HepG2 (cell line): ENCODE data around the gene HEPN1. TPM values are rescaled to one million over a fixed set of nuclear protein-coding genes. Genes with fewer than 3 reads are reported as not detected.
A peak's percentile ranks its signal among the peaks of the same experiment; 100 is the strongest.

Source experiments
- ATAC-seq: fragments of 200-7000 bp; cut with Tn5 transposase; 3 replicates; pipeline ENCODE4 v1.9.1; 2020; ENCODE audit warnings: mild to moderate bottlenecking, moderate library complexity
- BruUV-seq: library from RNA; stranded (reverse); fragments of 400-500 nt; replicated peaks from 2 replicates; lab custom pipeline; 2021; lab: Mats Ljungman, UMichigan
- CTCF ChIA-PET: fragments of 300-600 bp; formaldehyde crosslinking; extraction: SDS; loops from one replicate; lab custom pipeline; 2021; ENCODE audit warnings: low total read pairs, inconsistent platforms, low intra/inter-chr PET ratio; lab: Yijun Ruan, JAX
- POLR2A ChIA-PET: fragments of 350-600 bp; sonication (Branson Sonifier 250); formaldehyde crosslinking; loops from one replicate; lab custom pipeline; 2020; ENCODE audit warnings: antibody characterized with exemption, inconsistent platforms; lab: Yijun Ruan, JAX
- DNase-seq: peaks from one replicate; pipeline ENCODE4 v3.0.0-alpha.2; 2015; ENCODE audit warnings: low spot score
- FAIRE-seq: peaks from 3 replicates; lab custom pipeline; 2011; peaks lifted over from hg19 to GRCh38; lab: Jason Lieb, UNC
- H2AFZ ChIP-seq: one replicate; pipeline ENCODE4 v1.6.1; 2011; ENCODE audit warnings: low read length, inconsistent platforms
- H3K27ac ChIP-seq: fragments of 300-600 bp; 3 replicates; pipeline ENCODE4 v1.8.0; 2011; ENCODE audit warnings: mixed run types, mild to moderate bottlenecking, mixed read lengths, low read length, inconsistent platforms; ENCODE audit not compliant: insufficient read depth; ENCODE audit errors: extremely low read length
- H3K27me3 ChIP-seq, 2 experiments: fragments of 200-600 bp in 1 of 2; 2 replicates in 1 of 2; 3 replicates in 1 of 2; pipeline versions ENCODE4 v1.6.0 to v1.8.0; 2011; ENCODE audit warnings: low read length in 2 of 2, mild to moderate bottlenecking in 2 of 2, moderate library complexity in 2 of 2, inconsistent platforms in 1 of 2; ENCODE audit not compliant: insufficient read depth in 2 of 2, control insufficient read depth in 1 of 2
- H3K36me3 ChIP-seq, 2 experiments: fragments of 200-600 bp in 1 of 2; replicated peaks in 1 of 2; 2 replicates in 1 of 2; 3 replicates in 1 of 2; pipeline versions ENCODE4 v1.5.1 to v1.8.0; 2011; ENCODE audit warnings: low read length in 2 of 2, inconsistent platforms in 1 of 2; ENCODE audit not compliant: insufficient read depth in 2 of 2, control insufficient read depth in 1 of 2
- H3K4me1 ChIP-seq: 2 replicates; pipeline ENCODE4 v1.5.1; 2012; ENCODE audit warnings: low read length, inconsistent platforms; ENCODE audit not compliant: insufficient read depth
- H3K4me2 ChIP-seq: 2 replicates; pipeline ENCODE4 v1.6.0; 2011; ENCODE audit warnings: low read depth, low read length, inconsistent platforms
- H3K4me3 ChIP-seq, 3 experiments: fragments of 200-600 bp in 1 of 3; sonication (generic), shearing (Covaris generic) in 1 of 3; replicated peaks in 1 of 3; 2 replicates each; pipeline ENCODE4 v1.5.1; 2011 to 2016; ENCODE audit warnings: low read length in 3 of 3, inconsistent platforms in 2 of 3, low read depth in 2 of 3, mild to moderate bottlenecking in 2 of 3, control low read depth in 1 of 3, mixed read lengths in 1 of 3; ENCODE audit not compliant: insufficient read depth in 1 of 3
- H3K79me2 ChIP-seq: one replicate; pipeline ENCODE4 v1.6.1; 2011; ENCODE audit warnings: low read length, inconsistent platforms; ENCODE audit not compliant: insufficient read depth
- H3K9ac ChIP-seq: 2 replicates; pipeline ENCODE4 v1.6.0; 2011; ENCODE audit warnings: mild to moderate bottlenecking, low read depth, low read length, inconsistent platforms; ENCODE audit not compliant: insufficient read depth
- H3K9me3 ChIP-seq: 2 replicates; pipeline ENCODE4 v1.5.1; 2012; ENCODE audit warnings: mild to moderate bottlenecking, low read length
- H4K20me1 ChIP-seq: 2 replicates; pipeline ENCODE4 v1.6.0; 2011; ENCODE audit warnings: inconsistent platforms, mild to moderate bottlenecking, low read length, moderate library complexity; ENCODE audit not compliant: insufficient read depth
- AGO2 ChIP-seq: fragments of 200-400 bp; formaldehyde crosslinking; optimal IDR thresholded peaks from 2 replicates; pipeline ENCODE3; 2017; ENCODE audit warnings: mild to moderate bottlenecking, low read depth, low read length, moderate library complexity
- BCLAF1 ChIP-seq: fragments of 450-650 bp; IDR thresholded peaks from 2 replicates; pipeline ENCODE4 v1.6.1; 2017; ENCODE audit warnings: mild to moderate bottlenecking
- CENPBD1 ChIP-seq: sonication (generic); formaldehyde crosslinking; IDR thresholded peaks from 2 replicates; pipeline ENCODE4 v1.8.0; 2022; ENCODE audit warnings: missing genetic modification reagents, low read depth, mild to moderate bottlenecking, borderline replicate concordance
- DRAP1 ChIP-seq: IDR thresholded peaks from 2 replicates; pipeline ENCODE4 v1.6.1; 2016; ENCODE audit warnings: missing genetic modification reagents, missing compliant biosample characterization
- ERF ChIP-seq: IDR thresholded peaks from 2 replicates; pipeline ENCODE4 v1.6.1; 2018; ENCODE audit warnings: missing biosample characterization, missing genetic modification reagents
- RFXAP ChIP-seq: sonication (generic); formaldehyde crosslinking; IDR thresholded peaks from 2 replicates; pipeline ENCODE4 v1.4.0; 2020; ENCODE audit warnings: missing genetic modification reagents, borderline replicate concordance
- TRIM24 ChIP-seq: sonication (generic); formaldehyde crosslinking; IDR thresholded peaks from 2 replicates; pipeline ENCODE4 v1.8.0; 2022; ENCODE audit warnings: mild to moderate bottlenecking, missing genetic modification reagents
- ZGPAT ChIP-seq: IDR thresholded peaks from 2 replicates; pipeline ENCODE4 v1.6.1; 2016; ENCODE audit warnings: mild to moderate bottlenecking
- ZNF256 ChIP-seq: sonication (generic); formaldehyde crosslinking; conservative IDR thresholded peaks from 2 replicates; pipeline ENCODE4 v1.4.0; 2020; ENCODE audit warnings: missing genetic modification reagents
- ZNF280B ChIP-seq: sonication (generic); formaldehyde crosslinking; IDR thresholded peaks from 2 replicates; pipeline ENCODE4 v1.5.0; 2020; ENCODE audit warnings: missing genetic modification reagents, mild to moderate bottlenecking, borderline replicate concordance
- ZNF292 ChIP-seq: sonication (generic); formaldehyde crosslinking; IDR thresholded peaks from 2 replicates; pipeline ENCODE4 v1.8.1; 2022; ENCODE audit warnings: mild to moderate bottlenecking, low read depth, missing genetic modification reagents, borderline replicate concordance
- WGBS: methylation state at CpG from one replicate; pipeline ENCODE4 v1.1.6; 2017; ENCODE audit warnings: low lambda C conversion rate; 5-methylcytosine and 5-hydroxymethylcytosine counted together
- in situ Hi-C: cut with HindIII; loops from 2 replicates; pipeline ENCODE4 v1.10.0; 2017; ENCODE audit warnings: low pct_unique_long_range_greater_than_20kb; ENCODE audit not compliant: extremely low pct_ligation_motif_present
- intact Hi-C: fragments of 100-400 bp; cut with micrococcal nuclease; formaldehyde crosslinking; loops from one replicate; pipeline ENCODE4 v1.10.0; 2022; ENCODE audit not compliant: unreplicated experiment
- polyA plus RNA-seq, 8 experiments: library from polyadenylated mRNA; depleted of rRNA in 3 of 8; stranded (reverse) in 7 of 8; unstranded in 1 of 8; fragments of >200 nt; fragmentation: Illumina TruSeq in 4 of 8; extraction: Trizol in 4 of 8; gene quantifications; 2 replicates each; pipeline versions ENCODE4 v1.2.1 to v1.2.3, GENCODE V29; 2011 to 2016; ENCODE audit warnings: low read depth in 4 of 8, missing spikeins in 1 of 8, mixed read lengths in 1 of 8; ENCODE audit not compliant: insufficient read depth in 1 of 8
- total RNA-seq, 5 experiments: library from RNA; depleted of rRNA; stranded (reverse); fragments of >200 nt; fragmentation: Illumina TruSeq; extraction: Trizol; gene quantifications; 2 replicates each; pipeline ENCODE4 v1.2.3, GENCODE V29; 2016; ENCODE audit warnings: low read depth in 1 of 5

HEPN1 gene
- total and polyA plus RNA-seq, 2 of the 13 experiments (the other 11 are each of a cell fraction or from before 2014, with no cell fraction given), result not detected

GRCh38 chr11:124893781-124894401 lies 25.2 kb upstream of the HEPN1 start (continued):
- no peak for TF ChIP-seq CENPBD1
- no peak for TF ChIP-seq ZGPAT (CRISPR knock-in tag)
- no peak for TF ChIP-seq ZNF280B (CRISPR knock-in tag)
- no peak for TF ChIP-seq ERF (CRISPR knock-in tag)
- TF ChIP-seq TRIM24, result no peak

- POLR2A ChIA-PET, result no interaction called here
- intact Hi-C loops, result no loop called here
- CTCF ChIA-PET, result no interaction called here
- peaks cover 0 to 48% of the 10 kb centered on the region in 2 experiments; a peak in 4 of 5 replicates for H3K27me3 ChIP-seq
- TF ChIP-seq ZNF256 (CRISPR knock-in tag), result no peak
- no peak for TF ChIP-seq ZNF292 (CRISPR knock-in tag)
- TF ChIP-seq RFXAP (CRISPR knock-in tag), result no peak
- TF ChIP-seq DRAP1 (CRISPR knock-in tag), result no peak
- no peak for TF ChIP-seq AGO2
- TF ChIP-seq BCLAF1, result no peak
- TF ChIP-seq, all 625 proteins: peak for 0
- Histone ChIP-seq H2AFZ (no peak overlapping the region), H3K9ac (no peak overlapping the region), H3K4me3 (no peak overlapping the region), H3K79me2 (no peaks in the 10 kb centered on the region), H3K4me1 (peaks cover 55% of the 10 kb centered on the region), H3K9me3 (no peaks in the 10 kb centered on the region), H3K36me3 (no peaks in the 10 kb centered on the region), H4K20me1 (no peaks in the 10 kb centered on the region), H3K4me2 (peak overlapping the region; percentile 4; the same call in 1 of the 2 replicates), H3K27ac (no peak overlapping the region)
- no TSS peak for BruUV-seq
- FAIRE-seq (no peak), DNase-seq (no peak), ATAC-seq (no peak)
- WGBS, result 18% methylated on average over 4 of the region's 4 CpGs
- in situ Hi-C loops, result no loop called here
These were observed 24.2 kb upstream of the HEPN1 start for GRCh38 chr11:124894606-124895430.
